Adipose tissue (tissue), 3 donors: ENCODE data around the gene RPS2. TPM values are rescaled to one million over a fixed set of nuclear protein-coding genes. Genes with fewer than 3 reads are reported as not detected.

ENCODE experiments used
- H3K27ac ChIP-seq: one replicate; pipeline ENCODE4 v1.5.1; 2013; ENCODE audit warnings: low read depth, low read length
- WGBS, 3 donors: extraction: QIAGEN DNeasy Blood & Tissue Kit; methylation state at CpG; one replicate each; pipeline ENCODE4 v1.1.7; 2013; 5-methylcytosine and 5-hydroxymethylcytosine counted together
- polyA plus RNA-seq, 3 donors: library from polyadenylated mRNA; stranded (reverse); fragments of 200-250 nt; gene quantifications; one replicate each; pipeline ENCODE4 v1.2.3, GENCODE V29; 2013
- donor health status: healthy with polysubstance abuse.
- donor health status: Bipolar disorder and iron deficiency.
- donor health status: healthy.

The RPS2 gene
- polyA plus RNA-seq, 3 donors: 3,105 to 3,328 (median 3,324) TPM

DNA sequence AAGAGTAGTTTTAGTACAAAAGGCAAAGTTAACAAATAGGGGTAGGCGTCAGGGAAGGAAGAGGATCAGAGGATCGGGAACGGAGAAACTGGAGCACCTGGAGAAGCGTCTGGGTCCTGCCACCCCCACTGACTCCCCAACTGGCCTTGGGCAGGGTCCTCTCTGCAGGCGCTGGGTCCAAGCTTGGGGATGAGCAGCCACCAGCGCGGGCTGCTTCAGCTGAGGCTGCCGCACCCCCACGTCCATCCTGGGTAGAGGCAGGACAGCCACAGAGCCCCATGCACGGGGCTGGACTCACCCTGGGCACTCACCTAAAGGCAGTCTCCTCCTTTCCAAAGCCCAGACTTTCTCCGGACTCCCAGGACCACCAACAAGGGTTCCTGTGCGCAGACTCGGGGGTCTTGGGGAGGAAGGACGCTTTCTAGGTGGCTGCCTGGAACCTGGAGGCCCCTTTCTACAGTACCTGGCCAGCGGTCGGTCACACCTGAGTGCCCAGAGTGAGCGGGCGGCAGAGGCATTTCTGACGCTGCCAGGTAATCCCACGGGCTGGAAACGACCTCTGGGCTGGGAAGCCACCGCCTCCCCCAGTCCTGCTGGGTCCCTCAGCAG lies 47.5 kb downstream of the RPS2 start:
- WGBS, 3 donors: 6 to 13% (median 8%) methylated on average over 22 of the region's 22 CpGs
- H3K27ac ChIP-seq: no peak overlapping the region

DNA sequence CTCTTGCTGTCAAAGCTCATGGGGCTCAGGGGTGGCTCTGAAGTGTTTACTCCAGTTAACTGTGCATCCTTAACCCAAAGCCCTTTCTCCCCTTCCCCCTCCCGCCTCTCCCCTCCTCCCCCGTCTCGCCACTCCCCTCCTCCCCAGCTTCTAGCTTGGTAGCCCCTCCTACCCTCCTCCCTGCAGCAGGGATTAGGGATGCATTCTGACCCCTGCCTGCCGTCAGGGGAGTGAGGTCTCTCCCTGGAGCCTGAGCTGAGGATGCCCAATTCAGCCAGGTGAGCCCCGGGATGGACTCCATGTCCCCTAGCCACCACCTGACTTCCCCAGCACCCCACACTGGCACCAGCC lies 48.0 kb downstream of the RPS2 start:
- no peak overlapping the region for H3K27ac ChIP-seq
- 10 to 29% (median 14%) methylated on average over 3 to 5 of the region's 5 CpGs for WGBS, 3 donors

DNA sequence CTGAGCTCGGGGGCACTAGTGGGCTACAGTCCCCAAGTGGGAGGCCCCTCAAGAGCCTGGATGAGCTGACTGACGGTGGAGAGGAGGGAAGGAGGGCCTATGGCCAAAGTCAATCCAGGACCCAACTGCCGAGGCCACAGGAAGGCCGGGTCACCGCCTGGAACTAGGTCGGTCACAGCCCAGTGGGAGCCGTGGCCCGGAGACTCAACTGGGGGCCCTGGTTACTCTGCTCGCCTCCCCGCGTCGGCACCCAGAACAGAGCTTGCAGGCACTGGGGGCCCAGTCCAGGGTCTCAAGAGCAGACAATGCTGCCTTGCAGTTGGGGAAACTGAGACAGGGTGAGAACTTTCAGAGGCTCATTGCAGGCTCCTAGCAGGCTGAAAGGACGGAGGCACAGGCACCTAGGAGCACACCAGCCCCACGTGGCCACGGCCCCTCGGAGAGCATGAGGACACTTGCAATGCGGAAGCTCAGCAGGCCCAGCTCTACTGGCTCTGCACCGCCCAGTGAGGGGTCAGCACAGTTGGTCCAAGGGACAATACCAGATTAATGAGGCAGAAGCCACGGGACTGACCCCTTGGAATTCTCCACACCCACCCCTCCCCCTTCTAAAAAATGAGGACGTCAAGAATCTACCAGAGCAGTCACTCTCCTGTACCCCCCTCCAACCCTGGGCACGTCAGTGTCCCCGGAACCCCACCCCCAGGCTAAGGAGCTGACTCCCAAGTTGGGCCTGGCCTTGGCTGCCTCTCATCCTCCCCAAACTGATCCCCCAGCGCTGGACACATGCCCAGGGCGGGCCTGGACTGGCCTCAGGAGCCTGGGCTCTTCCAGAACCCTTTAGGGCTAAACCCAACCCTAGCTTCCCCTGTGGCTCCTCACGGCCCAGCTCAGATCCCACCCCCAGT lies 48.6 kb downstream of the RPS2 start:
- 59 to 78% (median 66%) methylated on average over 24 to 25 of the region's 25 CpGs for WGBS, 3 donors
- no peak overlapping the region for H3K27ac ChIP-seq

DNA sequence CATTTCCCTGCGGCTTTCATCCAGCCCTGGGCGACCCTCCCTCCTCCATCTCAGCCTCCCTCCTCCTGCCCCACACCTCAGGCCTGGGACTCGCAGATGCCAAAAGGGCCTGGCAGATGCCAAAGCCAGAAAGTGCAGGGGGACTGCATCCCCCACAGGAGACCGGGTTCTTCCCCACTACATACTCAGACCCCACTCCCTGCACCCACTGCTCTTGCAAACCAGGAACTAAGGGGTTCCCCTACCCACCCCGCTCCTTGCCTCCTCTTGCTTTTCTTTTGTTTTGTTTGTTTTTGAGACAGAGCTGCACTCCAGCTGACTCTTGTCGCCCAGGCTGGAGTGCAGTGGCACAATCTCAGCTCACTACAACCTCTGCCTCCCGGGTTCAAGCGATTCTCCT lies 49.6 kb downstream of the RPS2 start:
- 66 to 86% (median 70%) methylated on average over 8 of the region's 8 CpGs for WGBS, 3 donors
- no peak overlapping the region for H3K27ac ChIP-seq

DNA sequence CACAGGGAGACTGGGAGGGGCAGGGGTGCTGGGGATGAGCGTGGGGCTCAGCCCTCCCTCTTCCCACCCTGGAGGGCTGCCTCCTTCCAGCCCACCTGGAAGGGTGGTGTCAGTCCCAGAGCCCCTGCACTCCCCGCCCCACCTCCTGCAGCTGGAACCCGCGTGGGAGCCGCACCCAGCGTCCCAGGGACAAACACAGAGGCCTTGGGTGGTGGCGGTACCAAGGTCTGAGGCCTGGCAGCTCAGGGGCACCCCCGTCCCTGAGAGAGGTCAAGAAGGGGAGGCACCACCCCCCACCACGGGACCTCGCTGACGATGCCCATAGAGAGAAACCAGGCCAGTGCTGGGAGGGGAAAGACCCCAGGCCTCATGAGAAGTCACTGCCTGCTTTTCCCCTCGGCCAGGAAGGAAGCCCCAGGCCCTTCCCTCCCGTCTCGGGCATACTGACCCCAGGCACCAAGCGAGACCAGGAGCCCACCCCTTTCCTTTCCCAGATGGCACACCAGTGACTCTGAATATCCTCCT lies 50.5 kb downstream of the RPS2 start:
- WGBS, 3 donors: 46 to 60% (median 60%) methylated on average over 15 of the region's 15 CpGs
- no peak overlapping the region for H3K27ac ChIP-seq

DNA sequence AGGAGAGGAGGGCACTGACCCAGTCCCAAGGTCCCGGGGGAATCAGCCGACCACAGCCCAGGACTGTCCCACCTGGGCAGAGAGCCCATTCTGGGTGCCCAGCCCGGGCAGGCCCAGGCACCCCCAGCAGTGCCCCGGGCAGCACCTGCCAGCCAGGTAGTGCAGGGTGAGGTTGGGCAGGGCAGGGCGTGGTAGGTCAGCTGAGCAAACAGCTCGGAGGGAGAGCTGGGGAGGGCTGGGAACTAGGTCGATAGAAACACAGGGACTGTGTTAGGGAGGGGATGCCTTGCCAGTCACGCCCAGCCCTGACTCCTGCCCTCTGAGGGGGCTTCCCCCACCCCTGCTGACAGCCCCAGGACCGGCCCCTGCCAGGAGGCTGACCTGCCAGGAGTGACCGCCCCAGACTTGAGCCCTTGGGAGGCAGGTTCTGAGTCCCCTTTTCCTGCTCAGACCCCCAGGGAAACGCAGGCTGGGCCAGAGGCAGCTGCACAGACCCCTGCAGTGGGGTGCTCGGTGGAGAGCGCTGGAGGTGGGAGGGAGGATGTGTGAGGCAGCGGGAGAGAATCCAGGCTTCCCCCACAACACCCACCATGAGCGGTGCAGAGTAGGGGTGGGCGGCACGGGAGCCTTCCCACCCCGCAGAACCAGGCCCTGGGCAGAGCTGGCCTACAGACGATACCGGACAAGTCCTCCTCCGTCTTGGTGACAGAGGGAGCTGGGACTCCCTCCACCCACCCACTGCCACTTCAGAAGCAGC lies 51.1 kb downstream of the RPS2 start:
- WGBS, 3 donors: 47 to 61% (median 58%) methylated on average over 18 to 21 of the region's 21 CpGs
- H3K27ac ChIP-seq: no peak overlapping the region

DNA sequence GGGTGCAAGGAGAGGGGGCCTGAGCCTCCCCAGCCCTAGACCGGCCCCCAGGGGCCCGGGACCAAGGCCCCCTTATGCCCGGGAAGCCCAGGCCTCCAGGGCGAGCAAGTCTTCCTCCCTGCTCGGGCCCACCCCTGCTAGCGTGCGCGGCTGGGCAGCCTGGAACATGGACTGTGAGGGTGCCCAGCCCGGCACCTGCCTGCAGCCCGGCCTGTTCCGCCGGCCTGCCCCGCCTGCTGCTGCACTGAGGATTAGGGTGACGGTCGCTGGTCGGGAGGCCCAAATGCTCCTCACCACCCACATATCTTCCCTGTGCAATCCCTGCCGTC lies 52.4 kb downstream of the RPS2 start:
- no peak overlapping the region for H3K27ac ChIP-seq
- 84 to 94% (median 91%) methylated on average over 11 to 17 of the region's 17 CpGs for WGBS, 3 donors

Other genes starting within 250 kb of the RPS2 start
- 10 to 100 TPM; 60.5 to 88.3 (median 79.7) TPM for gene NME3, start 193.3 kb downstream of the RPS2 start, polyA plus RNA-seq
- gene EME2, start 192.0 kb downstream of the RPS2 start, polyA plus RNA-seq: 1 to 10 TPM; 4.6 to 8.0 (median 7.7) TPM
- 100 to 1,000 TPM in 2 of 3 donors, 10 to 100 TPM in 1; 71.0 to 120 (median 108) TPM for gene MRPS34, start 191.7 kb downstream of the RPS2 start, polyA plus RNA-seq
- 10 to 100 TPM; 73.8 to 87.2 (median 76.2) TPM for gene SPSB3, start 182.3 kb downstream of the RPS2 start, polyA plus RNA-seq
- gene NUBP2, start 181.9 kb downstream of the RPS2 start, polyA plus RNA-seq: 10 to 100 TPM; 53.8 to 71.8 (median 59.2) TPM
- gene IGFALS, start 171.1 kb downstream of the RPS2 start, polyA plus RNA-seq: 1 to 10 TPM in 2 of 3 donors, under 1 TPM in 1; 0.45 to 1.5 (median 1.4) TPM
- 100 to 1,000 TPM in 1 of 3 donors, 10 to 100 TPM in 2; 63.9 to 121 (median 71.3) TPM for gene HAGH, start 138.0 kb downstream of the RPS2 start, polyA plus RNA-seq
- gene FAHD1, start 137.6 kb downstream of the RPS2 start, polyA plus RNA-seq: 10 to 100 TPM; 16.0 to 28.5 (median 21.1) TPM
- under 1 TPM in 2 of 3 donors, not detected in 1; 0.03 to 0.07 TPM for gene MEIOB, start 92.7 kb downstream of the RPS2 start, polyA plus RNA-seq
- gene HS3ST6, start 46.4 kb downstream of the RPS2 start, polyA plus RNA-seq: under 1 TPM in 1 of 3 donors, not detected in 2; 0.56 TPM
- 100 to 1,000 TPM in 1 of 3 donors, 10 to 100 TPM in 2; 74.0 to 108 (median 85.5) TPM for gene MSRB1, start 21.6 kb downstream of the RPS2 start, polyA plus RNA-seq
- 1 to 10 TPM in 1 of 3 donors, under 1 TPM in 1, not detected in 1; 0.03 to 1.2 TPM for gene RPL3L, start 10.1 kb downstream of the RPS2 start, polyA plus RNA-seq
- 100 to 1,000 TPM; 146 to 274 (median 190) TPM for gene NDUFB10, start 5.3 kb downstream of the RPS2 start, polyA plus RNA-seq
- gene RNF151, start 2.0 kb upstream of the RPS2 start, polyA plus RNA-seq: under 1 TPM in 1 of 3 donors, not detected in 2; 0.13 TPM
- gene TBL3, start 7.2 kb upstream of the RPS2 start, polyA plus RNA-seq: 10 to 100 TPM; 30.5 to 41.8 (median 41.6) TPM
- under 1 TPM in 2 of 3 donors, not detected in 1; 0.15 to 0.67 TPM for gene NOXO1, start 16.6 kb upstream of the RPS2 start, polyA plus RNA-seq
- gene GFER, start 19.4 kb upstream of the RPS2 start, polyA plus RNA-seq: 10 to 100 TPM; 21.0 to 40.4 (median 30.8) TPM
- under 1 TPM in 2 of 3 donors, not detected in 1; 0.24 to 0.43 TPM for gene SYNGR3, start 25.1 kb upstream of the RPS2 start, polyA plus RNA-seq
- gene ZNF598, start 45.0 kb upstream of the RPS2 start, polyA plus RNA-seq: 10 to 100 TPM; 24.1 to 45.6 (median 42.5) TPM
- gene NPW, start 55.0 kb upstream of the RPS2 start, polyA plus RNA-seq: under 1 TPM in 2 of 3 donors, not detected in 1; 0.54 to 0.68 TPM
- gene NHERF2, start 62.1 kb upstream of the RPS2 start, polyA plus RNA-seq: 100 to 1,000 TPM in 2 of 3 donors, 10 to 100 TPM in 1; 28.8 to 317 (median 232) TPM
- 10 to 100 TPM; 12.1 to 23.3 (median 14.5) TPM for gene NTHL1, start 83.0 kb upstream of the RPS2 start, polyA plus RNA-seq
- 10 to 100 TPM; 39.6 to 60.5 (median 46.8) TPM for gene TSC2, start 83.2 kb upstream of the RPS2 start, polyA plus RNA-seq
- gene PKD1, start 171.1 kb upstream of the RPS2 start, polyA plus RNA-seq: 10 to 100 TPM; 36.9 to 89.6 (median 83.7) TPM
- 10 to 100 TPM in 1 of 3 donors, 1 to 10 TPM in 2; 1.4 to 24.8 (median 1.9) TPM for gene RAB26, start 183.8 kb upstream of the RPS2 start, polyA plus RNA-seq
- 10 to 100 TPM; 24.3 to 42.1 (median 42.0) TPM for gene TRAF7, start 191.0 kb upstream of the RPS2 start, polyA plus RNA-seq
- gene CASKIN1, start 231.8 kb upstream of the RPS2 start, polyA plus RNA-seq: under 1 TPM; 0.22 to 0.35 (median 0.30) TPM
- 10 to 100 TPM; 53.8 to 56.0 (median 53.9) TPM for gene MLST8, start 240.6 kb upstream of the RPS2 start, polyA plus RNA-seq
- gene BRICD5, start 246.0 kb upstream of the RPS2 start, polyA plus RNA-seq: 1 to 10 TPM; 3.3 to 9.9 (median 9.2) TPM